Measurements from ENCODE around the gene COMP.

Gene COMP

GRCh38 chr19:18776736-18777135, 14.4 kb downstream of the COMP start:
- no peaks in the 10 kb centered on the region for H3K36me3 ChIP-seq (ENCODE audit: insufficient read depth, low read length)
- TF ChIP-seq POLR2AphosphoS5 (IDR thresholded peaks at IDR 0.05; ENCODE audit: borderline replicate concordance, low read depth, low read length) (no peak), FOXP2 (optimal IDR thresholded peaks at IDR 0.05; ENCODE audit: control extremely low read depth, extremely low read length, insufficient read depth) (no peak), EZH2 (IDR thresholded peaks at IDR 0.05) (no peak)
- H3K4me3 ChIP-seq: no peak overlapping the region
- H3K9ac ChIP-seq (ENCODE audit: insufficient read length): no peak overlapping the region
- no peak for DNase-seq (ENCODE audit: low read depth, low spot score)
- no peak overlapping the region for H3K27ac ChIP-seq
- H3K9me3 ChIP-seq (ENCODE audit: low read depth, low read length): no peaks in the 10 kb centered on the region

GRCh38 chr19:18776288-18776594, 14.9 kb downstream of the COMP start:
- TF ChIP-seq EZH2 (IDR thresholded peaks at IDR 0.05) (no peak), POLR2AphosphoS5 (IDR thresholded peaks at IDR 0.05; ENCODE audit: borderline replicate concordance, low read depth, low read length) (no peak)
- no peaks in the 10 kb centered on the region for H3K9me3 ChIP-seq (ENCODE audit: low read depth, low read length)
- no peak overlapping the region for H3K4me3 ChIP-seq
- no peak overlapping the region for H3K27ac ChIP-seq
- H3K9ac ChIP-seq (ENCODE audit: insufficient read length): no peak overlapping the region
- no peak for DNase-seq (ENCODE audit: low read depth, low spot score)
- H3K36me3 ChIP-seq (ENCODE audit: insufficient read depth, low read length): no peaks in the 10 kb centered on the region

GRCh38 chr19:18775586-18776287, 15.4 kb downstream of the COMP start:
- no peaks in the 10 kb centered on the region for H3K36me3 ChIP-seq (ENCODE audit: insufficient read depth, low read length)
- H3K27ac ChIP-seq: no peak overlapping the region
- no peaks in the 10 kb centered on the region for H3K9me3 ChIP-seq (ENCODE audit: low read depth, low read length)
- DNase-seq (ENCODE audit: low read depth, low spot score): no peak
- TF ChIP-seq EZH2 (IDR thresholded peaks at IDR 0.05) (no peak), POLR2AphosphoS5 (IDR thresholded peaks at IDR 0.05; ENCODE audit: borderline replicate concordance, low read depth, low read length) (no peak), FOXP2 (optimal IDR thresholded peaks at IDR 0.05; ENCODE audit: control extremely low read depth, extremely low read length, insufficient read depth) (no peak)
- H3K9ac ChIP-seq (ENCODE audit: insufficient read length): no peak overlapping the region
- H3K4me3 ChIP-seq: no peak overlapping the region

- Histone ChIP-seq H3K9me3 (ENCODE audit: low read depth, low read length) (no peaks in the 10 kb centered on the region), H3K9ac (ENCODE audit: insufficient read length) (no peak overlapping the region), H3K36me3 (ENCODE audit: insufficient read depth, low read length) (no peaks in the 10 kb centered on the region), H3K4me3 (no peak overlapping the region), H3K27ac (no peak overlapping the region)
- DNase-seq (ENCODE audit: low read depth, low spot score): no peak
- no peak for TF ChIP-seq POLR2AphosphoS5 (IDR thresholded peaks at IDR 0.05; ENCODE audit: borderline replicate concordance, low read depth, low read length)
- no peak for TF ChIP-seq FOXP2 (optimal IDR thresholded peaks at IDR 0.05; ENCODE audit: control extremely low read depth, extremely low read length, insufficient read depth)
- no peak for TF ChIP-seq EZH2 (IDR thresholded peaks at IDR 0.05)
Measured at GRCh38 chr19:18774782-18775444, 16.2 kb downstream of the COMP start.

DNA sequence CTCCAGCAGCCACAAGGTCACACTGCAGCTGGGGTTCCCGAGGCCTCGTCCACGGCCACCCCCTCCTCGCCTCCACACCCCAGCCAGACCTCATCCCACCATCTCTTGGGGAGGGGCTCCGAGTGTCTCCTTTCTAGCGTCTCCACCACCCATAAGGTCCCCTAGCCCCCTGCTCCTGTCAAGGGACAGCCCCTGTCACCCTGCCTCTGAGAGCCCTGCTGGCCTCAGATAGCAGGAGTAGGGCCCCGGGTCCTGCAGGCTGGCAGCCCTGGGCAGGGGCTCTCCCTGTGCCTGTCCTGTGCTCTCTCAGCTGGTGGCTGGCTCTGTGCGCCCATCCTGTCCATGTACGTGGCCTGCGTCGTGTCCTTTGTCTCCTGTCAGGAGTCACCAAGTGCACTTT, 17.0 kb downstream of the COMP start:
- no peak for DNase-seq (ENCODE audit: low read depth, low spot score)
- no peaks in the 10 kb centered on the region for H3K36me3 ChIP-seq (ENCODE audit: insufficient read depth, low read length)
- TF ChIP-seq FOXP2 (optimal IDR thresholded peaks at IDR 0.05; ENCODE audit: control extremely low read depth, extremely low read length, insufficient read depth): no peak
- TF ChIP-seq POLR2AphosphoS5 (IDR thresholded peaks at IDR 0.05; ENCODE audit: borderline replicate concordance, low read depth, low read length): no peak
- TF ChIP-seq EZH2 (IDR thresholded peaks at IDR 0.05): no peak
- no peaks in the 10 kb centered on the region for H3K9me3 ChIP-seq (ENCODE audit: low read depth, low read length)
- no peak overlapping the region for H3K4me3 ChIP-seq
- no peak overlapping the region for H3K9ac ChIP-seq (ENCODE audit: insufficient read length)
- no peak overlapping the region for H3K27ac ChIP-seq

DNA sequence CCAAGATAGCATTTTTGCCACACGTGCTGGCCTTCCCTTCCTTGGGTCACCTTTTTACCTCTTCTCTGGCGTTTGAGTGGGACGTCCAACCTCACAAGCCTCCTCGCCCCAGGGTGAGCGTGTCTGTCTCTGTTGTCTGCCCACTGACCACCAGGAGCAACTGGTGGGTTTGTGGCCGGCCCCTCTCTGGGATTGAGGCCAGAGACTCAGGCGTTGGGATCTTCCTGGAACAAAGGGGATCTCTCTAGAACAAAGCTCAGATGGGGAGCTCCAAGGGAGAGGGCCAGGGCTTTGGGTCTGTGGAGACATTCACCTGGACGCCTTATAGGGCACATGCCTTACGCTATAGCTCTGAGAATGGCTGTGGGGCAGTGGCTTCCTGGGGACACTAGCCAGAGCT, 17.4 kb downstream of the COMP start:
- H3K27ac ChIP-seq: no peak overlapping the region
- H3K9me3 ChIP-seq (ENCODE audit: low read depth, low read length): no peaks in the 10 kb centered on the region
- H3K9ac ChIP-seq (ENCODE audit: insufficient read length): no peak overlapping the region
- TF ChIP-seq POLR2AphosphoS5 (IDR thresholded peaks at IDR 0.05; ENCODE audit: borderline replicate concordance, low read depth, low read length) (no peak), EZH2 (IDR thresholded peaks at IDR 0.05) (no peak), FOXP2 (optimal IDR thresholded peaks at IDR 0.05; ENCODE audit: control extremely low read depth, extremely low read length, insufficient read depth) (no peak)
- H3K4me3 ChIP-seq: no peak overlapping the region
- no peak for DNase-seq (ENCODE audit: low read depth, low spot score)
- H3K36me3 ChIP-seq (ENCODE audit: insufficient read depth, low read length): no peaks in the 10 kb centered on the region

GRCh38 chr19:18772620-18773587, 18.2 kb downstream of the COMP start:
- Histone ChIP-seq H3K27ac (no peak overlapping the region), H3K9ac (ENCODE audit: insufficient read length) (no peak overlapping the region), H3K4me3 (no peak overlapping the region), H3K36me3 (ENCODE audit: insufficient read depth, low read length) (no peaks in the 10 kb centered on the region), H3K9me3 (ENCODE audit: low read depth, low read length) (no peaks in the 10 kb centered on the region)
- no peak for TF ChIP-seq POLR2AphosphoS5 (IDR thresholded peaks at IDR 0.05; ENCODE audit: borderline replicate concordance, low read depth, low read length)
- no peak for TF ChIP-seq EZH2 (IDR thresholded peaks at IDR 0.05)
- no peak for TF ChIP-seq FOXP2 (optimal IDR thresholded peaks at IDR 0.05; ENCODE audit: control extremely low read depth, extremely low read length, insufficient read depth)
- no peak for DNase-seq (ENCODE audit: low read depth, low spot score)

Measured in SK-N-MC (cell line).